Stimulated activated CD8-positive, alpha-beta memory T cell treated with anti-CD3 and anti-CD28 coated beads, Interleukin-7, amount 100 ng/mL, for 24 hours (primary cell): ENCODE data around the gene AAMP.

Experiments used
- DNase-seq: peaks from one replicate; pipeline ENCODE4 v3.0.0-alpha.2; 2020; ENCODE audit warnings: low read depth

AAMP gene

DNA sequence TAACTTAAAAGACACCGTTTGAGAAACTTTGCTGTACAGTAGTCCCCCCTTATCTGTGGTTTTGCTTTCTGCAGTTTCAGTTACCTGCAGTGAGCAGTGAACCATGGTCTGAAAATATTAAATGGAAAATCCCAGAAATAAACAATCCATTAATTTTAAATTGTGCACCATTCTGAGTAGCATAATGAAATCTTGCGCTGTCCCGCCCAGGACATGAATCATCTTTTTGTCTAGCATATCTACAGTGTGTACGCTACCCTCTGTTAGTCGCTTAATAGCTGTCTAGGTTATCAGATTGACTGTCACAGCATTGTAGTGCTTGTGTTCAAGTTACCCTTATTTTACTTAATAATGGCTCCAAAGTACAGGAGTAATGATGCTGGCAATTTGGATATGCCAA lies 46.9 kb downstream of the AAMP start:
- DNase-seq: no peak

DNA sequence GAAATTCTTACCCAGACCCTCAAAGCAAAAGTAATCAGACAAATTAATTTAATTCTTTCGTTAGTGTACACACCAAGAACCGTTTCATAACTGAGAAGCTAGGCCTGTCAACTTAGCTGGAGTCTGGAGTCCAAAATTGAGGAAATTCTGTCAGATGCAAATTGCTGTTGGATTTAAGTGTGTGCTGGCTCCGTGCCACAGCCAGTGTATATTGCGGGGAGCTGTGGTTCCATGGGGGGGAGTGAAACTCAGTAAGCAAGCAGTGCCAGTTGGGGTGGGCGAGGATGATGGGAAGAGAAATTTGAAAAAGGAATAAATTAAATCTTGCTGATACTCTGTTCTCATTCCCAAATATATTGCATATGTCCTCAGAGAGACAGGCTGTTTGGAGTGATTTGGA lies 48.9 kb downstream of the AAMP start:
- no peak for DNase-seq

GRCh38 chr2:218219934-218220333 lies 50.0 kb downstream of the AAMP start:
- no peak for DNase-seq

- DNase-seq: no peak
These were observed 51.4 kb downstream of the AAMP start for GRCh38 chr2:218218268-218219185.

- peak; percentile 47 for DNase-seq
These were observed 52.3 kb downstream of the AAMP start for GRCh38 chr2:218217360-218218267.

DNA sequence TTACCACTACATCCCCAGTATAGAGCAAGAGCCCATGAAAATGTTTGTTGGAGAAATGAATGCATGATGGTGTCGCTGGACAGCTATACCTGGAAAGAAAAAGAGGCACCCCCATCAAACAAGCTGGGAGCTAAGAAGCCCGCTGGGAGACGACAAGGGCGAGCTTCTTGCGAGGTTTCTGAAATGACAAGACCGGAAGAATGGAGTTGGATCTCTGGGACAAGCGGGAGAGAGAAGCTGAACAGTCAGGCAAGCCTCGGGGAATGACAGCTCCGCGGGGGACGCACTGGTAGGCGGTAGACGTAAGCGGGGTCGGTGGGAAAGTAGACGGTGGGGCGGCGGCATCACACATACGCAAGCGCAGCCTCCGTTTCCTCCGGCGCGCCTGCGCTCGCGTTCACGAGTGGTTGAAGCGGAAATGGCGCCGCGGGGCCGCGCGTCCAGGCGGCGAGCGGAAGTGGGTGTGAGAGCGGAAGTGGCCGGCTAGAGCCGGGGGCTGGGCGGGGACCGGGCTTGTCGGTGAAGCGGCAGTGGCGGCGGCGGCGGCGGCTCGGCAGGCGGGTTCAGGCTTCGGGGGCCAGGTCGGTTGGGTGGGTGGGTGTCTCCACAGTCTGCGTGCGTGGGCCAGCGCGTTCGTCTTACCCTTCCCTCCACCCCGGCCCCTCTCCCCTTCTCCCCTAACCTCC lies 53.1 kb downstream of the AAMP start, which contains the start of gene ARPC2:
ARPC2 (plus strand) TSS at position 516 of the 686 bp plus-strand sequence. CDS start 282 bp downstream, outside the sequence.
- peak; percentile 88 for DNase-seq

DNA sequence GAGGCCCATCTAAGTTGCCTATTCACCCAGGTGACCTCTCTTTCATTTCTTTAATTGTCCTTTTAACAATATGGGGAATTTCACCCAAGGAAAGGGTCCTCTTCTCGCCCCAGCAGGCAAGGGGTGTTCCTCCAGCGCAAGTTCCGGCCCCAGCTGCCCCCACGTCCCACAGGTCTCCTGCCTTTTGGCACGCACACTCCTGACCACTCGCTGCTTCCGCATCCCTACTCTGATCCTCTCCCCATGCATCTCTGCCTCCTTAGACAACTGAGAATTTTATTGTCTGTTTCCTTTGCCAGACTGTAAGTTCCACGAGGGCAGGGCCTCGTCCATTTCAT lies 53.6 kb downstream of the AAMP start:
- no peak for DNase-seq
